A549 treated with dexamethasone at 1 μM for 4 hours (cell line): ENCODE results near the gene RNU11. TPM values are rescaled to one million over a fixed set of nuclear protein-coding genes. Genes with fewer than 3 reads are reported as not detected.

Experiments used
- total RNA-seq: library from RNA; stranded (reverse); fragments of 200-300 nt; extraction: Qiagen RNA extraction; gene quantifications from 5 replicates; pipeline ENCODE4 v1.2.3, GENCODE V29; 2022

Gene RNU11
- not detected in 5 replicates for total RNA-seq

DNA sequence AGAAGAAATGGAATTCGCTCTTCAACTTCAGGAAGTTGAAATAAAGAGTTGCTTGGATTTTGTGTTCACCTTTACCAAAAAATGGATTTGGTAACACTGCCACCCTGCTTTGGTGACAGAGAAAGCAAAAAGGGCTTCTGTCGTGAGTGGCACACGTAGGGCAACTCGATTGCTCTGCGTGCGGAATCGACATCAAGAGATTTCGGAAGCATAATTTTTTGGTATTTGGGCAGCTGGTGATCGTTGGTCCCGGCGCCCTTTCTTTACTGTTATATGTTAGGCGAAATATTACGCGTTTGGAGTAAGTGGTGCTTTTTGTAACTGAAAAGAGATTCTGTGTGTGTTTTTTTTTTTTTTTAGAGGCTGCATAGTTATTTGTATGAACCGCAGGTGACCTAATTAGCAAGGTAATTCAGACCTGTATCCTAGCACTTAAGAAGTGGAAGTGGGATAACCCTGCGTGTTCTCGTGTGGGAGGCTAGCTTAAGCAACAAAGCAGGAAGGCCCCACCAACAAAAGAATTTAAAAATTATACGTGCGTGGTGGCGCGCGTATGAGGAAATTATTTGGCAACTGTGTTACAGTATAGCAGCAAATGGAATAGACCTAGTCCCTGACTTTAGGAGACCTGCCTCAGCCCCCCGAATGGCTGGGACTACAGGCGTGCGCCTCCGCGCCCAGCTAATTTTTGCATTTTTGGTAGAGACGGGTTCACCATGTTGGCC, at the start of gene RNU11:
RNU11 (plus strand) TSS at position 127 of the 725 bp plus-strand sequence.

DNA sequence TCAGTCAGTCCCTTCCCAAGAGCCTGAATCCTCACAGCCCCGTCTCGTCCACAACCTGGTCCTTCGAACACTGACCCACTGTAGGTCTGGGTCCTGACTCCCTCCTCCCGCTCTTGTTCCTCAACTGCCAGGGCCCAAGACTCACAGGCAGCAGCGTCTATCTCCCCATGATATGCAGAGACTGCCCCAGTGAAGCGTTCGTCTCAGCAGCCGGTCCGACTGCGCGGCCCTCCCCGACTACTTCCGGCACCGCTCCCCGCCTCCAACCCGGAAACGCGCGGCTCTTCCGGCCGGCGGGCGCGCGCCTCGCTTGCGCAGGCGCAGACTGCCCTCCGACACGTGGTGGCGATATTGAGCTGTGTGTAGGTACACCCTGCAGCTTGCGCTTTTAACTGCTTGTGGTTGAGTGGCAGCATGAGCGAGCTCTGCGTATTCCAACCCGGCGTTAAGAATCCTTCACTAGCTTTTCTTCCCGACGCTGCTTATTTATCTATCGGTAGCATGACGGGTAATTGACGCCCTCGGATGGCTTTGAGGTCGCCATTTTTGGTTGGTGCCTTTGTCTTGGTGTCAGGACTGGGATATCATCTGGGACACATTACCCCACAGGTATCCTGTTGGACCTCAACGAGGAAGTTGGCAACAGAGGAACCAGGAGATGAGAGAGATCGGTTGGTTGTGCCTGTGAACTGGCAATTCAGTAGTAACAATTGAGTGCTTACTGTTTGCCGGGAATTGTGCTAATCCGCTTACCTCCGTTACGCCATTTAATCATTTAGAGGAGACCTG, 5.4 kb upstream of the RNU11 start, which contains the start of gene TAF12:
TAF12 (minus strand) TSS at position 221 of the 789 bp plus-strand sequence. CDS start 20,986 bp downstream, outside the sequence.

DNA sequence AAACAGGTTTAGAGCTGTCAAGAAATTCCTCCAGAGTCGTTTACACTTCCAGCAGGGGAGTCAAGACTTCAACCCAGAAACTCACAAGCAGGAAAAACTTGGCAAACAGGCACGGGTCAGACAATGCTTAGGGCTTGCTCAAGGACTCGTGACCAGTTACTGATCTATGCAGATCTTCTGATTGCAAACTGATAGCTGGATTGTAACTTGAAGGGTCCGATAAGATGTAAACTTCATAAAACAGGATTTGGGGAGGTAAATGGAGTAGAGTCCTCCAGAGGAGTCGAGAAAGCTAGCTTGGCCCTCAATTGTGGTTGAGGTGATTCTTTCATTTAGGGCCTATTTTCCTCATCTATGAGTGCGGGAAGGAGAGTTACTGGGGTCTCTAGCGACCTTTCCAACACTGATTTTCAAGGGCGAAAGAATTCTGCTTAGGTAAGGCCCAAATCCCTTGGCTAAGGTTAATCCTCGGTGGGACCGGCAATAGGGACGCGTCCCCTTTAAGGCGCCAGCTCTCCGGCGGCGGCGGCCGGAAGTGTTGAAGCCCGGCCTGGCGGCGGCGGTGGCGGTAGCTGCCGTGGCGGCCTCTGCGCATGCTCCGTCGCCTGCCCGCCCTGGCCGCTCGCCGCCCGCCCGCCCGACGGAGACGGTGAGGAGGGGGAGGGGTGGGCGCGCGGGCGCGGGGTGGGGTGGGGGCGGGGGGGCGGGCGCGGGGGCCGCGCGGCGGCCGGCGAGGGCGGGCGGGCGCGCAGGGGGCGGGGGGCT, 20.0 kb downstream of the RNU11 start, which contains the start of gene GMEB1:
GMEB1 (plus strand) TSS at position 594 of the 765 bp plus-strand sequence. CDS start 14,829 bp downstream, outside the sequence.

Other genes starting within 250 kb of the RNU11 start
- 65.9 to 83.3 TPM (median 77.5 TPM) in 5 replicates for gene RCC1, start 142.6 kb upstream of the RNU11 start, total RNA-seq
- 21.1 to 25.4 TPM (median 22.8 TPM) in 5 replicates for gene TRNAU1AP, start 95.5 kb upstream of the RNU11 start, total RNA-seq
- 2.5 to 4.0 TPM (median 3.1 TPM) in 5 replicates for gene RAB42, start 56.3 kb upstream of the RNU11 start, total RNA-seq
- 12.5 to 13.5 TPM (median 13.0 TPM) in 5 replicates for gene TAF12, start 5.5 kb upstream of the RNU11 start, total RNA-seq
- gene GMEB1, start 20.2 kb downstream of the RNU11 start, total RNA-seq, result 4.7 to 7.3 TPM (median 6.9 TPM) in 5 replicates
- 53.1 to 62.2 TPM (median 54.6 TPM) in 5 replicates for gene YTHDF2, start 88.3 kb downstream of the RNU11 start, total RNA-seq
- gene OPRD1, start 163.6 kb downstream of the RNU11 start, total RNA-seq, result 0.01 to 0.02 TPM (median 0.02 TPM) in 4 of 5 replicates, not detected in the other